ENCODE measurements around the gene HOXA4. TPM values are rescaled to one million over a fixed set of nuclear protein-coding genes. Genes with fewer than 3 reads are reported as not detected.

The HOXA4 gene
- total RNA-seq, 4 donors from 2014 or later: 0.56 to 2.1 (median 1.3) TPM

- Histone ChIP-seq H3K4me3 (replicated peaks in 1 of 3) (no peak overlapping the region), H3K27me3 (peaks cover 41% of the 10 kb centered on the region), H3K4me1 (peaks cover 0 to 11% of the 10 kb centered on the region in 2 donors), H3K9me3 (no peaks in the 10 kb centered on the region), H3K36me3 (no peaks in the 10 kb centered on the region), H3K27ac (peak overlapping the region; percentile 38 to 86 (median 65))
- intact Hi-C loops (cut with DNase I): no loop called here
- no peak for TF ChIP-seq POLR2A (IDR thresholded peaks at IDR 0.05)
- no peak for TF ChIP-seq CTCF (IDR thresholded peaks at IDR 0.05)
- no peak for DNase-seq
- WGBS, 2 donors: 14 to 20% methylated on average over 4 of the region's 4 CpGs
Measured at GRCh38 chr7:27111751-27112277, 18.7 kb downstream of the HOXA4 start.

GRCh38 chr7:27111042-27111750 lies 19.4 kb downstream of the HOXA4 start:
- 16 to 17% methylated on average over 5 to 6 of the region's 6 CpGs for WGBS, 2 donors
- DNase-seq: no peak
- intact Hi-C loops (cut with DNase I): no loop called here
- Histone ChIP-seq H3K36me3 (no peaks in the 10 kb centered on the region), H3K9me3 (no peaks in the 10 kb centered on the region), H3K27ac (peak overlapping the region; percentile 52 to 86 (median 65)), H3K27me3 (peaks cover 41% of the 10 kb centered on the region), H3K4me1 (peaks cover 0 to 11% of the 10 kb centered on the region in 2 donors), H3K4me3 (replicated peaks in 1 of 3) (no peak overlapping the region)
- TF ChIP-seq CTCF (IDR thresholded peaks at IDR 0.05) (no peak), POLR2A (IDR thresholded peaks at IDR 0.05) (no peak)

GRCh38 chr7:27110186-27111031 lies 20.1 kb downstream of the HOXA4 start:
- H3K4me1 ChIP-seq: peaks cover 0 to 11% of the 10 kb centered on the region in 2 donors

GRCh38 chr7:27109466-27110185 lies 20.9 kb downstream of the HOXA4 start:
- peaks cover 37% of the 10 kb centered on the region for H3K27me3 ChIP-seq
- no peaks in the 10 kb centered on the region for H3K9me3 ChIP-seq
- H3K27ac ChIP-seq: peak overlapping the region in 2 of 3 donors; percentile 82 to 93
- TF ChIP-seq CTCF (IDR thresholded peaks at IDR 0.05) (no peak), POLR2A (IDR thresholded peaks at IDR 0.05) (no peak)
- peaks cover 0 to 11% of the 10 kb centered on the region in 2 donors for H3K4me1 ChIP-seq
- H3K36me3 ChIP-seq: no peaks in the 10 kb centered on the region
- intact Hi-C loops (cut with DNase I): no loop called here
- DNase-seq: no peak
- no peak overlapping the region for H3K4me3 ChIP-seq (replicated peaks in 1 of 3)
- 77 to 79% methylated on average over 4 of the region's 4 CpGs for WGBS, 2 donors

More at GRCh38 chr7:27110186-27111031, 20.1 kb downstream of the HOXA4 start:
- DNase-seq: no peak
- no peak overlapping the region for H3K4me3 ChIP-seq (replicated peaks in 1 of 3)
- WGBS, 2 donors: 12 to 33% methylated on average over 46 to 57 of the region's 66 CpGs
- no peaks in the 10 kb centered on the region for H3K9me3 ChIP-seq
- intact Hi-C loops (cut with DNase I): no loop called here
- H3K27me3 ChIP-seq: peaks cover 42% of the 10 kb centered on the region
- TF ChIP-seq CTCF (IDR thresholded peaks at IDR 0.05) (no peak), POLR2A (IDR thresholded peaks at IDR 0.05) (no peak)
- H3K27ac ChIP-seq: peak overlapping the region; percentile 36 to 86 (median 52)
- H3K36me3 ChIP-seq: no peaks in the 10 kb centered on the region
